Ishikawa (cell line): ENCODE results near the gene SRF.

ENCODE experiments used
- CREB1 ChIP-seq: IDR thresholded peaks from 2 replicates; pipeline ENCODE4 v1.6.1; 2012; ENCODE audit warnings: low read depth
- EP300 ChIP-seq: IDR thresholded peaks from 2 replicates; pipeline ENCODE4 v1.6.1; 2012; ENCODE audit warnings: borderline replicate concordance
- RAD21 ChIP-seq: IDR thresholded peaks from 2 replicates; pipeline ENCODE4 v1.6.1; 2012; ENCODE audit warnings: low read depth
- TCF12 ChIP-seq: IDR thresholded peaks from 2 replicates; pipeline ENCODE4 v1.6.1; 2012; ENCODE audit warnings: low read depth
- ZBTB7A ChIP-seq: IDR thresholded peaks from 2 replicates; pipeline ENCODE4 v1.6.1; 2012; ENCODE audit warnings: low read depth
- TF ChIP-seq, protein P1 (sequence below): IDR thresholded peaks from 2 replicates; pipeline ENCODE4 v1.6.1; 2012
- TF ChIP-seq, protein P2 (sequence below): IDR thresholded peaks from 2 replicates; pipeline ENCODE4 v1.6.1; 2012; ENCODE audit warnings: low read depth, mild to moderate bottlenecking

DNA sequence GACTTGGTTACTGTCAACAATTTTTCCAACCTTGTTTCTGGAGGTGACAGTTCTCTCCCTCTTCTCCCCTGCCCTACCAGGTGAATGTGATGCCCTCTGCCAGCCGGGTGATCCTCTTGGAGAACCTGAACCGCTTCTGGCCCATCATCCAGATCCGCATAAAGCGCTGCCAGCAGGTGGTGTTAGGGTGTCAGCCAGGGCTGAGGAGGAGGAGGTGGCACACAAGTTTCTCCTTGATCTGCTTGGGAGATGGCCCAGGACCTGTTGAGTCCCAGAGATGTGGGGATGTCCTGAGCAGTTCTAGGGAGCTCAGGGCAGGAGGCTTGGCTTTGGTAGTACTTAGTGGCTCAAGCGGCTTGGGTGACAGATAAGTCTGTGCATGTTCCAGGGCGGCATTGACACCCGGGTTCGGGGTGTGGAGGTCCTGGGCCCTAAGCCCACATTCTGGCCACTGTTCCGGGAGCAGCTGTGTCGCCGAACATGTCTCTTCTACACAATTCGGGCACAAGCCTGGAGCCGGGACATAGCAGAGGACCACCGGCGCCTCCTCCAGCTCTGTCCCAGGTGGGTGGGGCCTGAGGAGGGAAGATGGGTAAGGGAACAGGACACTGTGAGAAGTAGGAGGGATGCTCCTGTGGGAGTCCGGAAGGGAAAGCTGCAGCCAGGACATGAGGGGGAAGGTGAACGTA lies 32.1 kb downstream of the SRF start:
- TF ChIP-seq RAD21 (no peak), CREB1 (no peak), ZBTB7A (no peak), EP300 (no peak), TCF12 (no peak)
- TF ChIP-seq, protein P1, sequence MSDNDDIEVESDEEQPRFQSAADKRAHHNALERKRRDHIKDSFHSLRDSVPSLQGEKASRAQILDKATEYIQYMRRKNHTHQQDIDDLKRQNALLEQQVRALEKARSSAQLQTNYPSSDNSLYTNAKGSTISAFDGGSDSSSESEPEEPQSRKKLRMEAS: no peak
- TF ChIP-seq, protein P2, sequence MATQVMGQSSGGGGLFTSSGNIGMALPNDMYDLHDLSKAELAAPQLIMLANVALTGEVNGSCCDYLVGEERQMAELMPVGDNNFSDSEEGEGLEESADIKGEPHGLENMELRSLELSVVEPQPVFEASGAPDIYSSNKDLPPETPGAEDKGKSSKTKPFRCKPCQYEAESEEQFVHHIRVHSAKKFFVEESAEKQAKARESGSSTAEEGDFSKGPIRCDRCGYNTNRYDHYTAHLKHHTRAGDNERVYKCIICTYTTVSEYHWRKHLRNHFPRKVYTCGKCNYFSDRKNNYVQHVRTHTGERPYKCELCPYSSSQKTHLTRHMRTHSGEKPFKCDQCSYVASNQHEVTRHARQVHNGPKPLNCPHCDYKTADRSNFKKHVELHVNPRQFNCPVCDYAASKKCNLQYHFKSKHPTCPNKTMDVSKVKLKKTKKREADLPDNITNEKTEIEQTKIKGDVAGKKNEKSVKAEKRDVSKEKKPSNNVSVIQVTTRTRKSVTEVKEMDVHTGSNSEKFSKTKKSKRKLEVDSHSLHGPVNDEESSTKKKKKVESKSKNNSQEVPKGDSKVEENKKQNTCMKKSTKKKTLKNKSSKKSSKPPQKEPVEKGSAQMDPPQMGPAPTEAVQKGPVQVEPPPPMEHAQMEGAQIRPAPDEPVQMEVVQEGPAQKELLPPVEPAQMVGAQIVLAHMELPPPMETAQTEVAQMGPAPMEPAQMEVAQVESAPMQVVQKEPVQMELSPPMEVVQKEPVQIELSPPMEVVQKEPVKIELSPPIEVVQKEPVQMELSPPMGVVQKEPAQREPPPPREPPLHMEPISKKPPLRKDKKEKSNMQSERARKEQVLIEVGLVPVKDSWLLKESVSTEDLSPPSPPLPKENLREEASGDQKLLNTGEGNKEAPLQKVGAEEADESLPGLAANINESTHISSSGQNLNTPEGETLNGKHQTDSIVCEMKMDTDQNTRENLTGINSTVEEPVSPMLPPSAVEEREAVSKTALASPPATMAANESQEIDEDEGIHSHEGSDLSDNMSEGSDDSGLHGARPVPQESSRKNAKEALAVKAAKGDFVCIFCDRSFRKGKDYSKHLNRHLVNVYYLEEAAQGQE: no peak
